NCI-H1436 (cell line): Measurements from ENCODE around the gene RNASE3.
"Not testable (repeated sequence)": the region's sequence is repeated elsewhere in the genome, so short reads cannot be mapped to it uniquely, and the experiment has no call there.

Experiments used
- DNase-seq: peaks from one replicate; lab custom pipeline; 2025; lab: John Stamatoyannopoulos, UW

Gene RNASE3

GRCh38 chr14:20919038-20919756 is 28.0 kb downstream of the RNASE3 start:
- not testable (repeated sequence) for DNase-seq

DNA sequence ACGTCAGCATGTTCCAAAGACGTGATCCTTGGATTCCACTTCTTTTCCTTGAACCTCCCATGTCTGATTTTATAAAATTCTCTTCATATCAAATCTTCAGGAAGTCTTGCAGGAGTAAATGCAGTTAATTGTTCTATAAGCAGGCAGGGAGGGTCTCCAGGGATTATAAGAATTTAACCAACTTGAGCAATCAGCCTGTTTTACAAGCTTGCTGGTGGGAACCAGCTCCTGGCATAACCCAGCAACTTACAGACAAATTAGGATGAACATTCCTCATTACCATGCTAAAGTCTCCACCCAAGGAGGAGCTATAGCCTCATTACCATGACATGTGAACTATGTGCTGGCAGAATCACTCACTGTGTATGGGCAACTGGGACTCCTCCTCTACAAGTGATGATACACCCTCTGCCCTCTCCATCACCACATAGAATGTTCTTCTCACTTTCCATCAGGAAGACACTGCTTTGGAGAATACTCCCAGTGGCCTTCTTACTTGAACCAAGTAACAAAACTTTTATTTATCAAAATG is 32.6 kb downstream of the RNASE3 start:
- DNase-seq = not testable (repeated sequence)

GRCh38 chr14:20934148-20934762 is 43.1 kb downstream of the RNASE3 start:
- DNase-seq = no peak

DNA sequence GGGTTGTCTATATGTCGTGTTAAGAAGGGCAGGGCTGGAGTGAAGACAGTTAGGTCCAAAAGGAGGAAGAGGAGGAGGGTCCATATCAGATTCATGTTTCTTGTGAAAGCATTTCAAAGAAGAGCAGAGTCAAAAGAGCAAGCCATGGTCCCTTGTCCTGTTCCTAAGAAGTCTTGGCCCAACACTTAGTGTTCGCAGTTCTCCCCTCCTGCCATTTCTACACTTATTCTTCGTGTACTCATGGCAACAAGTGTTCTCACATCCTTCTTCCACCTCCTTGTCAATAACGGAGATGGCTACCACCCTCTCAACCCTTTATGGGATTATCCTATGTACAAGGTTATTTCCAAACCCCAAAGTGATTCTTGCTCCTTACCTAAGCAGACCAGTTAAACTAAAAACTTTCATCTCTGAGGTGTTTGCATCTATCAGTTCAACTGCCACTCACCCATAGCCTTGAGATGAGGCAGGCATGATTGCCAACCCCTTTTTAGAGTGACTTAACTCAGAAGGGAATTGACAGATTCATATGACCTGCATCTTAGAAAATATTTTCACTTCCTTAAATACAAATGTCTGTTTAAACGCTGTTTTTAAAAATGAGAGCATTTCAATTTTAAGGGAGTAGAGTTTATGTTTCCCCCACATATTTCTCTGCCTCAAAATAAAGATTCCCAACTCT is 44.3 kb downstream of the RNASE3 start:
- DNase-seq = no peak
